ENCODE measurements around the gene RGL2. TPM values are rescaled to one million over a fixed set of nuclear protein-coding genes. Genes with fewer than 3 reads are reported as not detected.

RGL2 gene
- total and polyA plus RNA-seq, 10 of the 15 experiments (the other 5 are each of a cell fraction or from before 2014, with no cell fraction given) = 0.84 to 21.2 (median 6.8) TPM

GRCh38 chr6:33271468-33272274, 27.1 kb downstream of the RGL2 start, which contains the start of the genes RPS18 and VPS52:
TSS of gene RPS18 (plus strand) at chr6:33272075. CDS start at chr6:33272120, 45 bp downstream.
TSS of gene VPS52 (minus strand) at chr6:33271876. CDS start at chr6:33271675, 201 bp downstream.
- peak; percentile 87 for ATAC-seq
- Histone ChIP-seq H4K20me1 (ENCODE audit: control insufficient read depth, insufficient read depth) (peaks cover 6% of the 10 kb centered on the region), H3K4me1 (ENCODE audit: control insufficient read depth, insufficient read depth, low read length) (peaks cover 18% of the 10 kb centered on the region), H3K9ac (ENCODE audit: control insufficient read depth, insufficient read depth, low read length) (peak within 1 kb of the TSS; percentile 88), H3K9me3 (replicated peaks; ENCODE audit: control insufficient read depth, insufficient read depth, low read length) (no peaks in the 10 kb centered on the region), H3K27ac (ENCODE audit: control insufficient read depth, insufficient read depth) (peak within 1 kb of the TSS; percentile 97), H3K4me2 (ENCODE audit: control insufficient read depth, insufficient read depth) (peak within 1 kb of the TSS; percentile 83), H3K79me2 (ENCODE audit: control insufficient read depth, insufficient read depth, low read length) (peaks cover 63% of the 10 kb centered on the region), H3K27me3 (replicated peaks in 1 of 2; ENCODE audit: control insufficient read depth in 2 of 2, insufficient read depth in 2 of 2, low read length in 1 of 2) (no peaks in the 10 kb centered on the region), H3K36me3 (ENCODE audit: control insufficient read depth in 2 of 2, insufficient read depth in 2 of 2, low read length in 1 of 2) (peaks cover 17 to 32% of the 10 kb centered on the region in 2 experiments), H3K4me3 (peak within 1 kb of the TSS; percentile 88), H2AFZ (ENCODE audit: control insufficient read depth, low read depth, low read length) (peak within 1 kb of the TSS; percentile 97)
- BruUV-seq (replicated peaks) = no TSS peak
- peak; percentile 96 for DNase-seq (ENCODE audit: low read depth, low spot score)
- RAD21 ChIA-PET (ENCODE audit: unreplicated experiment) = interaction anchor here (0.6 to 2.1 kb wide), 14 partner anchors 17 to 308 kb away, joined by 3 to 11 read pairs (median 4); partner anchors contain the start of genes BAK1, PFDN6, RGL2 and RING1
- intact Hi-C loops (cut with micrococcal nuclease; ENCODE audit: unreplicated experiment) (no loop called here), in situ Hi-C loops (cut with MboI) (no loop called here)
- FAIRE-seq = peak; percentile 93
- under 1% methylated on average over 48 of the region's 48 CpGs for WGBS (ENCODE audit: insufficient coverage, insufficient replicate concordance, low lambda C conversion rate, missing lambda C conversion rate)
- CTCF ChIA-PET = interaction anchor here (0.9 to 3.6 kb wide), 12 partner anchors 11 to 196 kb away, joined by 3 to 23 read pairs (median 4); partner anchors contain the start of genes HLA-DPB1, RING1 and ZBTB22
- POLR2A ChIA-PET = interaction anchor here (0.6 to 5.4 kb wide), 25 partner anchors 9 to 1188 kb away, joined by 3 to 60 read pairs (median 5); partner anchors contain the start of genes HLA-DMA, HLA-DPB1, PFDN6 and RGL2
- SMC1A ChIA-PET (ENCODE audit: uncharacterized antibody, unreplicated experiment) = interaction anchor here (0.6 to 2.0 kb wide), 12 partner anchors 12 to 159 kb away, joined by 3 to 8 read pairs (median 4); partner anchors contain the start of genes PFDN6, RGL2, RING1 and WDR46
- TF ChIP-seq JUNB (IDR thresholded peaks at IDR 0.05) = 0 out of 2 replicates have a peak, but pooled peaks have one; percentile 7
- TF ChIP-seq SREBF2 (IDR thresholded peaks at IDR 0.05; ENCODE audit: low read length) = no peak
- no peak; the same call in 1 of the 2 replicates for TF ChIP-seq RB1 (IDR thresholded peaks at IDR 0.05; ENCODE audit: borderline replicate concordance)
- peak; percentile 99 for TF ChIP-seq RELB (IDR thresholded peaks at IDR 0.05; ENCODE audit: low read depth)
- TF ChIP-seq TCF3 (IDR thresholded peaks at IDR 0.05; ENCODE audit: borderline replicate concordance, insufficient read depth, low read depth, low read length) = peak; percentile 72; the same call in 1 of the 2 replicates
- no peak for TF ChIP-seq IRF4 (IDR thresholded peaks at IDR 0.05; ENCODE audit: low read depth, low read length)
- TF ChIP-seq NR2C2 (IDR thresholded peaks at IDR 0.05; ENCODE audit: borderline replicate concordance, control insufficient read depth, insufficient read length, low read depth) = no peak
- no peak for TF ChIP-seq CUX1 (IDR thresholded peaks at IDR 0.05; ENCODE audit: insufficient replicate concordance, low read depth, low read length)
- TF ChIP-seq SMC3 (IDR thresholded peaks at IDR 0.05; ENCODE audit: borderline replicate concordance, low read length) = no peak
- no peak for TF ChIP-seq BCL11A (IDR thresholded peaks at IDR 0.05; ENCODE audit: low read depth, low read length)
- peak; percentile 46 for TF ChIP-seq GATAD2B (conservative IDR thresholded peaks at IDR 0.05; ENCODE audit: low read depth)
